ENCODE measurements around the gene HMX2. TPM values are rescaled to one million over a fixed set of nuclear protein-coding genes. Genes with fewer than 3 reads are reported as not detected.

HMX2 gene
- total RNA-seq, 4 donors from 2014 or later, result not detected

- intact Hi-C loops (cut with DNase I), result loop anchor here (10.0 kb wide), 1 partner anchor 202 kb away; the partner anchor contains the start of gene C10orf88
- Histone ChIP-seq H3K27ac (replicated peaks in 1 of 4) (no peak overlapping the region), H3K4me3 (no peak overlapping the region), H3K36me3 (peaks cover 11 to 58% (median 28%) of the 10 kb centered on the region in 4 donors), H3K9me3 (no peaks in the 10 kb centered on the region), H3K4me1 (peaks cover 11 to 35% (median 24%) of the 10 kb centered on the region in 4 donors), H3K27me3 (peaks cover 0 to 14% (median 3%) of the 10 kb centered on the region in 4 donors)
- DNase-seq (ENCODE audit: extremely low spot score), result no peak
- WGBS, result 85% methylated on average over 3 of the region's 3 CpGs
- TF ChIP-seq POLR2A (IDR thresholded peaks at IDR 0.05; ENCODE audit: low read depth) (no peak), POLR2AphosphoS5 (IDR thresholded peaks at IDR 0.05) (no peak), CTCF (IDR thresholded peaks at IDR 0.05) (no peak), EP300 (IDR thresholded peaks at IDR 0.05) (no peak)
These were observed 9.3 kb downstream of the HMX2 start for GRCh38 chr10:123157210-123157609.

GRCh38 chr10:123158682-123159081 lies 10.7 kb downstream of the HMX2 start:
- WGBS, result 80% methylated on average over 1 of the region's 1 CpG
- Histone ChIP-seq H3K9me3 (no peaks in the 10 kb centered on the region), H3K27ac (replicated peaks in 1 of 4) (no peak overlapping the region), H3K4me1 (peaks cover 11 to 35% (median 22%) of the 10 kb centered on the region in 4 donors), H3K27me3 (no peaks in the 10 kb centered on the region), H3K4me3 (no peak overlapping the region), H3K36me3 (peaks cover 25 to 72% (median 42%) of the 10 kb centered on the region in 4 donors)
- no peak for DNase-seq (ENCODE audit: extremely low spot score)
- intact Hi-C loops (cut with DNase I), result loop anchor here (10.0 kb wide), 1 partner anchor 204 kb away; the partner anchor contains the start of gene C10orf88
- no peak for TF ChIP-seq EP300 (IDR thresholded peaks at IDR 0.05)
- TF ChIP-seq CTCF (IDR thresholded peaks at IDR 0.05), result no peak
- no peak for TF ChIP-seq POLR2AphosphoS5 (IDR thresholded peaks at IDR 0.05)

GRCh38 chr10:123160311-123160980 lies 12.5 kb downstream of the HMX2 start:
- Histone ChIP-seq H3K4me3 (no peak overlapping the region), H3K9me3 (no peaks in the 10 kb centered on the region), H3K27ac (replicated peaks in 1 of 4) (no peak overlapping the region), H3K36me3 (peaks cover 27 to 90% (median 59%) of the 10 kb centered on the region in 4 donors), H3K4me1 (peaks cover 5 to 27% (median 13%) of the 10 kb centered on the region in 4 donors), H3K27me3 (no peaks in the 10 kb centered on the region)
- intact Hi-C loops (cut with DNase I), result no loop called here
- WGBS, result 88% methylated on average over 11 of the region's 11 CpGs
- no peak for TF ChIP-seq EP300 (IDR thresholded peaks at IDR 0.05)
- no peak for TF ChIP-seq POLR2AphosphoS5 (IDR thresholded peaks at IDR 0.05)
- TF ChIP-seq CTCF (IDR thresholded peaks at IDR 0.05), result no peak
- no peak for TF ChIP-seq POLR2A (IDR thresholded peaks at IDR 0.05; ENCODE audit: low read depth)
- DNase-seq (ENCODE audit: extremely low spot score), result no peak

GRCh38 chr10:123164319-123164718 lies 16.4 kb downstream of the HMX2 start:
- 95% methylated on average over 2 of the region's 2 CpGs for WGBS
- no peaks in the 10 kb centered on the region for H3K27me3 ChIP-seq
- no peaks in the 10 kb centered on the region for H3K4me1 ChIP-seq
- H3K4me3 ChIP-seq, result no peak overlapping the region
- H3K9me3 ChIP-seq, result no peaks in the 10 kb centered on the region
- no peak overlapping the region for H3K27ac ChIP-seq (replicated peaks in 1 of 4)
- intact Hi-C loops (cut with DNase I), result no loop called here
- TF ChIP-seq POLR2A (IDR thresholded peaks at IDR 0.05; ENCODE audit: low read depth) (no peak), POLR2AphosphoS5 (IDR thresholded peaks at IDR 0.05) (no peak), EP300 (IDR thresholded peaks at IDR 0.05) (no peak), CTCF (IDR thresholded peaks at IDR 0.05) (no peak)
- H3K36me3 ChIP-seq, result peaks cover 42 to 95% (median 56%) of the 10 kb centered on the region in 4 donors
- no peak for DNase-seq (ENCODE audit: extremely low spot score)
